NK-92 (cell line): Measurements from ENCODE around the gene ZNF787.

Experiments
- DNase-seq: peaks from one replicate; lab custom pipeline; 2025; ENCODE audit not compliant: unreplicated experiment; lab: John Stamatoyannopoulos, UW

ZNF787 gene

DNA sequence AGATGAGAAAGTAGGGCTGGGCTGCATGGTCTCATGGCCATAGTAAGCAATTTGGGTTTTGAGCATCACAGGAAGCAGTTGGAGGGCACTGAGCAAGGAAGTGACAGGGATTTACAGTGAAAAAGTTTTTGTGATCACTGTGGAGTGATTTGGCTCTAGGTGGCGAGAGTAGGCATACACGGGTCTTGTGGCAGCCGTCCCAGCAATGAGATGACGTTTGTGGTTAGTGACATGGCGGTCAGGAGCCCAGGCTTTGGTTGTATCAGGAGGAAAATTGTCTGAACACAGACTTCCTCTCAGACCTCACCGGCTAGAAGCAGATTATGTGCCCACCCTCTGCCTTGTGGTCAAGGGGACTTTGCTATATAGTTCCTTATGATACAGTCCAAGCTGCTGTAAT lies 23.3 kb upstream of the ZNF787 start:
- DNase-seq = no peak

DNA sequence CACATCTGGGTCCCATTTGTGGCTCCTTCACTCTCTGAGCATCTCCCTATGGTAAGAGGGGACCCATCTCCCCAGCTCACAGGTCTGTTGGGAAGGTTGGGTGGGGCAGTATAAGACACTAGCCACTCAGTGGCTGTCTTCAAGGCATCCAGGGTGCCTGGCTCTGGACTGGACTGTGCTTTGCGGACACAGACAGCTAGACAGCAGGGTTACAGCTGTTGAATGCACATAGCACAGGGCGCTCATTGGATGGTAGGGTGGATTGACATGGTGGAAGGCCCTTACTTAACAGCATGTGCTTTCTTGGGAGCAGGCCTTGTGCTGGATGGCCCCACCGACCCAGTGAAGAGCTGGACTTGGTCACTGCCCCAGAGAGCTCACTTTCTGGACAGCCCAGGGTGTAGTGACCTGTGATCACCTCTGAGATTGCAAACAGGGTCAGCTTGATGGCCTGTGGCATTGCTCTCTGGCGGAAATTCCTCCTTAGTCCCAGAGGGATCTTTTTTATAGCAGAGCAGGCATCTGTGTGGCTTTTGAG lies 21.9 kb upstream of the ZNF787 start:
- DNase-seq = no peak

DNA sequence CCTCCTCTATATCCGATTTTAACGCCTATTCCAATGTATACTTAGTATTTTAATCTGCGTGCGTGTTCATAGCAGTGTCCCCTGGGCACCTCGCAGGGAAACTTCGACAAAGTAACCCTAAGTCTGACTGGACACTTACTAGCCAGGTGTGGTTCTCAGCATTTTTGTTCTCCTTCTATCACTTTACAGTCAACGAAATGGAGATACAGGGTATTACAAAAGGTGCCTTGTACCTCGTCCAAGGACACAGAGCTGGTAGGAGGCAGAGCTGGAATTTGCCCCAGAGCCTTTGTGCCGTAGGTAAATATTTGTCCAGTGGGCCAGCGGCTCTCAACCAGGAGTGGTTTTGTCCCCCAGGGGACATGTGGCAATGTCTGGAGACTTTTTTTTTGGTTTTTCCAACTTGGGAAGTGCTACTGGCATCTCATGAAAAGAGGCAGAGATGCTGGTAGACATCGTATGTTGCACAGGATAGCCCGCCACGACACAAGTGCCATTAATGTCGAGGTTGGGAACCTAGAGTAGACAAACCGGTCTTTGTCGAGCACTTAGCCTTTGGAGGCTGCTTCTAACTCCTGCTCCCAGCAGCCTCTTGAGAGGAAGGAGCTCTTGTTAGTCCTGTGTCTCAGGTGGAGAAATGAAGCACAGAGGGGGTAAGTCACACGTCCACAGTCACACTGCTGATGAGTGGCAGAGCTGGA lies 21.1 kb upstream of the ZNF787 start:
- no peak for DNase-seq

DNA sequence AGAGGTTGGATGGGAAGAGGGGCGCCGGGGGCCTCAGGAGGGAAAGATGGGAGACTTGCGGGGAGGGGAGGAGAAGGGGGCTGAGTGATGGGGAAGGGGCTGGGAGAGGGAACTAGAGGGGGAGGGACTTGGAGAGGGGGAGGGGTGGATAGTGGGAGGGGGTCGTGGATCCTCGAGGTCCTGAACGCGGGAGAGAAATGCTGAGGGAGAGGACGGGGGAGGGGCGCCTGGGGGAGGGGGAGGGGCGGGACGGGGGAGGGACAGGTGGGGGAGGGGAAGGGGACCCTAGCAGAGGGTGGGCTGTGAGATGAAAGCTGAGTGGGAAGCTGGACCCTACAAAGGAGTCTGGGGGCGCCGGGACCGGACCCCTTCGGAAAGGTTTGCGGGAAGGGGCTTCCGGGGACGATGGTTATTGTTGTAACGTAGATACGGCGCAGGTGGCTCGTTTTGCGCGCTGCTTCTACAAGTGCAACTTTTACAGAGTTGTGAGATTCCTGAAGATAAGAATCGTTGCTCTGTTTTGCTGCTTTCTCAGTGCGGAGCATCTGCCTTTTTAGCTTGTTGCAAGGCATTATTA lies 20.4 kb upstream of the ZNF787 start:
- DNase-seq = no peak

DNA sequence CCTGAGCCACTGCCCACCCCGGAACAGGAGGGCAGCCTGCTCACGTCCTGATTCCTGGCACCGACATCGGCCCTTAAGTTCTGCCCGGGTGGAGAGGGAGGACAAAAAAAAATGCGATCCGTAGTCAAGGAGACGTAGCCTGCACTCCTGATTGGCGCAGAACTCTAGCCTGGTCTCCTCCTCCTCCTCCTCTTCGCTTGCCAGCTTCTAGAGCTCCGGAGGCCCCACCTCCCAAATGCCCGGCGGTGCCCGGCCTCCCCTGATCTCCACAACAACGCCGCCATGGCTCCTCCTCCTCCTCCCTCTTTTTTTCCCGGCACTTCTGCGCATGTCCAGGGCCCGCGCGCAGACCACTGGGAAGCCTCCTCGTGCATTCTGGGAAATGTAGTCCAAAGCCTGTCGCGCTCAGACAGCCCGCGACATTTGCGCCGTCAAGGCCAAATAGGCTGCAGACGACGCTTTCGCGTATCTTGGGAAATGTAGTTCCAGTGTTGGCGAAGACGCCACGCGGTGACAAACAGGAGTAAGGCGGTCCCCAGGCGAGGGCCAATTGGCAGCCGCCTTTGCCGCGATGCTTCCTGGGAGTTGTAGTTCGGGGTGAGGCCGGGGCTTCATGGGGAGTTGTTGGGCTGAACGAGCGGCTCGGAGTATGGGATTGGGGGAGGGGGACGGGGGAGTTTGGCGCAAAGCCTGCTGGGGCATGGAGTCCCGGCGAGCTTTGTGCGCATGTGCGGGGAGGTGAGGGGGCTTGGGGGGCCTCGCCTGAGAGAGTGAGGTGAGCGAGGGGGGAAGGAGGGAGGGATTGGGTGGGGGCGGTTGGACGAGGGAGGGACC lies 19.7 kb upstream of the ZNF787 start, which contains the start of gene ZNF444:
Gene ZNF444 (plus strand): TSS at position 705 of the 834 bp plus-strand sequence. CDS start 5,625 bp downstream, outside the sequence.
- peak; percentile 98 for DNase-seq

DNA sequence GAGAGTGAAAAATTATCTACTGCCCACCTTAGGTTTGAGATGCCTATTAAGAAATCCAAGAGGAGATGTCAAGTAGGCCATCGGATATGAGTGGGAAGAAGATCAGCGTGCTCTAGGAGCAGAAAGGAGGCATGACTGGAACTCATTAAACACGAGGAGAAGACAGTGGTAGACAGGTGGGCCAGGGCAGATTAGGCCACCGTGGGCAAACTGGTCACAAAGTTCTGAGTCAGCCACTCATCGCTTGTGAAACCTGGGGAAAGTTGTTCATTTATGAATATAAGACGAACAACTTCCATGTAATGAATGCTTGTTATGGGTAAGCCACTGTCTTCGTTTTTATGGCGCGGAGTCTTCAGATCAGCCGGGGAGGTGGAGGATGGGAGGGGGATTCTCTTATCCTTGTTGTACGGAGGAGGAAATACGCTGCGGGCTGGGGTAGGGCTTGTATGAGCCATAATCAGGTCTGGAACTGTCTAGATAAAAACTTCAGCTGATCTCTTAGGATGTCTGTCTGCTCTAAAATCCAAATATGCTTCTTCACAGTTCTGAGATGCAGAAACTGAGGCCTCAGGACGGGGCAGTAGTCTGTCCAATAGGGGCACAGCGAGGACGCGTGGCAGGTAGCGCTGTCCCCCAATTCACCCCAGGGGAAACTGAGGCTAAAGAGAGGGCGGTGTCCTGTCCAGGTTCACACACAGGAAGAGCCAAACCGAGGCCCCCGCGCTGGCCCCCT lies 18.9 kb upstream of the ZNF787 start:
- no peak for DNase-seq

DNA sequence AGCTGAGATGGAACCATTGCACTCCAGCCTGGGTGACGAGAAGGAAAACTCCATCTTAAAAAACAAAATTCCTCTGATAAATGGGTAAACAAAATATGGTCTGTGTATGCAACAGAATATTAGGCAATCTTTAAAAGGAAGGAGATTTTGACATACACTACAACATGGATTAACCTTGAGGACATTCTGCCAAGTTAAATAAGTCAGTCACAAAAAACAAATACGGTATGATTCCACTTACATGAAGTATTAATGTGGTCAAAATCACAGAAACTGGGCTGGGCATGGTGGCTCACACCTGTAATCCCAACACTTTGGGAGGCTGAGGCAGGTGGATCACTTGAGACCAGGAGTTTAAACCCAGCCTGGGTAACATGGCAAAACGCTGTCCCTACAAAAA lies 17.0 kb upstream of the ZNF787 start:
- DNase-seq = no peak

DNA sequence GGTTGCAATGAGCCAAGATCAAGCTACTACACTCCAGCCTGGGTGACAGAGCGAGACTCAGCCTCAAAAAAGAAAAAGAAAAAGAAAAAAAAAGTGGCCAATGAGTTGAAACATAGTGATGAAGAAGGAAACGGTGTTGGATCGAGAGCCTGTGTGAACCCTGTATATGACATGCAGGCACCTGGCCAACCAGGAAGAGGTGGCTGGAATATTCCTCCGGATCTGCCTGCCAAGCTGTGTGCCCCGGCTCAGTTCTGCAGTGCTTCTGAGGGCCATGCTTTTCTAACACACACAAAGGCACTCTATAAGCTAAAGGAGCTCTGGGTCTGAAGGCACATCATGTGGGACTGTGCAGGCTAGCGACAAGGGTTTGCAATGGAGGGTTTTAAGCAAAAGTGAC lies 16.3 kb upstream of the ZNF787 start:
- no peak for DNase-seq

DNA sequence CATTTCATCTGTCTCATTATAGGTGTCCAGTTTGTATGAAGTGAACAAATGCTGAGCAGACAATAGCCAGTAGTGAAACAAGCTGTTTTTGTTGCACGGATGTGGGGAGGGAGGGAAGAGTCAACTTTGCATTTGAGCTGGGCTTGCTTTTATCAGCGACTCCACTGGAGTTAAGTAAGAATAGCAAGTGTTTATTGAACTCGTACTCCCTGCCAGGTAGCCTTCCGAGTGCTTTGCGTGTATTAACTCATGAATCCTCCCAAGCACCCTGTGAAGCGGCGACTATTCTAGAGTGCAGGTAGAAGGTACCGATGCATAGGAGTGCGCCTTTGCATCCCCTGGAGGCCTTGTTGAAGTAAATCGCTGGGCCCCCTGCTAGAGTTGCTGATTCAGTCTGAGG lies 15.3 kb upstream of the ZNF787 start:
- no peak for DNase-seq

DNA sequence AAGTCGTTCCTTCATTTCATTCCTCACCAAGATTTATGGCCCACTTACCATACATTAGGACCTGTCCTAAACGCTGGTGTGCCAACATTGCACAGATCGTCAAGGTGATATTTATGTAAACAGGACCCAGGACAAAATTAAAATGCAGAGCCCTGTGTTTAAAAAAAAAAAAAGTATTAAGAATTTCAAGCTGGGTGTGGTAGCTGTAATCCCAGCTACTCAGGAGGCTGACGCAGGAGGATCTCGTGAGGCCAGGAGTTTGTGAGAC lies 13.5 kb upstream of the ZNF787 start:
- DNase-seq = no peak

DNA sequence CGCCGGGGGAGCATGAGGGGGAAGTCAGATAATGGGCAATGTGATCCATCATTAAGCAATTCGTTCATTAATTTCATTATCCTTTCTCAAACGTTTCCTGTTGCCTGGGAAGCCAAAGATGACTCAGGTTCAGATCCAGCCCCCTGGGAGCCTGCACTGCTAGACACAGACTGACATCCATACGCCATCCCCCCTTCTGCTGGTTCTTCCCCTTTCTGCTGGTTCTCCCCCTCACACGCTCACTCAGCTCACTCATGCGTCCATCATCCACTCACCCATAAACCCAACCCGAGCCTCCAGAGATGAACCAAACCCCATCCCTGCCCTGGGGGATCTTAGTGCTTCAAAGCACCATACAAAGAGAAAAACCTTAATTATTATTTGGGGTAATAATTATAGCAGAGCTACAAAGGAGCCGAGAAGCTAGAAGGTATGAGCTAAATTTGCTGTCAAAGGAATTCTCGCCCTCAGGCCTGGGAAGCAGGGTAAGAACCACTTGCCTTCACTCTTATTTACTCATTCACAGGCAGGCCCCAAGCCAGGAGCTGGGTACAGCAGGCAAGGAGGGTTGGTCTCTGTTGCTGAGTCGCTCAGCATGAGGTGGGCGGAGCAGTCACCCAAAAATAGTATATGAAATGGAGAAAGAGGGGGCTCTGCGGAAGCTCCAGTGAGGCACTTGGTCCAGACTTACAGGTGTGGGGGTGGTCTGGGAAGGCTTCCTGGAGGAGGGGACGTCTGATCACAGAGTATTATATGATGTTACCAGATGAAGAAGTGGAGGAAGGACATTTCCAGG lies 13.0 kb upstream of the ZNF787 start:
- no peak for DNase-seq

DNA sequence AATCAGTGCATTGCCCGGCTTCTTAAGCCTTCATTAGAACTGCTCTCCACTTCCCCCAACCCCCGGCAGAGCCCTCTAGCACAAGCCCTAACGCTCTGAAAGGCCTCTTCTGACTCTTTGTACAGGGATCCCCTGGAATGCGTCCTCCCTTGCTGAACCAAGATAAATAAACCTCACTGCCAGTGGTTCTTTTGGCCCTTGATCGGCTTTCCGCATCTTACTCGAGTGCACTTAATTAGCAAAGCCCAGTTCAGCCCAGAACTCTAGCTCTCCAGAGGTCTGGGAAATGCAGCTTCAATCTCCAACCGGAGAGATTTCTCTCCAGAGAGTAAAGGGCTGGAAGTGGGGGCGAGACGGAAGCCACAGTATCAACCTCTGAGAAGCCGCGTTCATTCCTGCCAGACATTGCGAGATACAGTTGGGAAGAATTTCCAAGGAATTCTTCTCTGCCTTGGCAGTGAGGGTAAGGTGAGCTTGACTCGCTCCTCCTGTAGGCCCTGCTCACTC lies 11.3 kb upstream of the ZNF787 start:
- no peak for DNase-seq

DNA sequence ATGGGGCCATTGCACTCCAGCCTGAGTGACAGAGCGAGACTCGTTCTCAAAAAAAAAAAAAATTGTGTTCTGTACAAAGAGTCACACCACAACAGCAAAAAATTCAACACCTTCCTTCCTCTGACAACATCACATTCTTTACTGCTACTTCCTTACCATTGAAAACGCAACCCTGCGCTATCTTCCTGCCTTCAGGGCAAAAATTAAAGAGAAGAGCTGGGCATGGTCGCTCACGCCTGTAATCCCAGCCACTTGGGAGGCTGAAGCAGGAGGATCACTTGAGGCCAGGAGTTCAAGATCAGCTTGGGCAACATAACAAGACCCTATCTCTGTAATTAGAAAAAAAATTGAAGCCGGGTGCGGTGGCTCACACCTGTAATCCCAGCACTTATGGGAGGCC lies 10.6 kb upstream of the ZNF787 start:
- DNase-seq = no peak

DNA sequence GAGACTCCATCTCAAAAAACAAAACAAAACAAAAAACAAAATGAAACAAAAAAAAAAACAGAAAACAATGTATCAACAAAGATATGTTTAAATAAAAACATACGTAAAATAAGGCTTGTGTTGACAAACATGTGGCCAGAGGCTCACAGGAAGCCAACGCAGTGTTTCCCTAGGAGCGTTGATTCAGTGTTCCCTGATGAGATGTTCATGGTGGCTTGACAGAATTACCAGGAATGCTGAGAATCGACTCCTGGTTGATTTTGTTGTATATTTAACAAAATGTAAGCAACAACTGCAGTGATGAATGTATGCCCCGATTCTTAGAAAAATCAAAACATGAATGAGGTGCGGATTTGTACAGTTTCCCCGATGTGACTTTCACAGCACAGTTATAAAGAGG lies 8.9 kb upstream of the ZNF787 start:
- no peak for DNase-seq

DNA sequence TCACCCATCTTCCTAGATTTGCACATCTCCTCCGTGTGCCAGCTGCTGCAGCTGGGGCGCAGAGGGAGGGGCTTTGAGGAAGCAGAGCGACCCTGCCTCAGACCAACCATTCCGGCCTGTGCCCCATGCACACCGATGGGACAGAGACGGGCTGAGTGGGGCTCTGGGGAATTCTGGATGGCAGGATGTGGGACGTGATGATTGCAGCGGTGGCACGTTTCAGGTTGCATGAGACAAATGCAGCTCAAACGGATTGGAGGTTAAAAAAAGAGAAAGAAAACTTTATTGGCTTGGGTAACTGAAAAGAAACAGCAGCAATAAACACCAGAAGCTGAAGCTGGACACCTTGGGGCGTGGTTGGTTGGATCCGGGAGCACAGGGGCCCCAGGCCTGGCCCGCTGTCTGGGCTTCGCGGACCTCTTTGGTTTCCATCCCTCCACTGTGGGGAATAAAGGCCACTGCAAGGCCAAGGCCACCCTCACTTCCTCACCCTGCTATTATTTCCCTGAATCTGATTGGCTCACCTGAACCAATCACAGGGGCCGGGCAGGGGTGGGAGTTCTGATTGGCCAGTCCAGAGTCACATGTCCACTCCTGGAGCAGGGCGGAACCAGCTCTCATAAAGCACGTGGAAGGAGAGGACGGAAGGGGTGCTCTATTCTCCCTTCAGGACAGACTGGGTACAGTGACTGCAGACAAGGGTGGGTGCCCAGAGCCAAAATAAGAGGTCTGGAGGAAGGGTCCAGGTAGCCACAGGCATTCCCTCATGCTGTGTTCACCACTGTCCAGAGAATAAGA lies 6.1 kb upstream of the ZNF787 start:
- no peak for DNase-seq

DNA sequence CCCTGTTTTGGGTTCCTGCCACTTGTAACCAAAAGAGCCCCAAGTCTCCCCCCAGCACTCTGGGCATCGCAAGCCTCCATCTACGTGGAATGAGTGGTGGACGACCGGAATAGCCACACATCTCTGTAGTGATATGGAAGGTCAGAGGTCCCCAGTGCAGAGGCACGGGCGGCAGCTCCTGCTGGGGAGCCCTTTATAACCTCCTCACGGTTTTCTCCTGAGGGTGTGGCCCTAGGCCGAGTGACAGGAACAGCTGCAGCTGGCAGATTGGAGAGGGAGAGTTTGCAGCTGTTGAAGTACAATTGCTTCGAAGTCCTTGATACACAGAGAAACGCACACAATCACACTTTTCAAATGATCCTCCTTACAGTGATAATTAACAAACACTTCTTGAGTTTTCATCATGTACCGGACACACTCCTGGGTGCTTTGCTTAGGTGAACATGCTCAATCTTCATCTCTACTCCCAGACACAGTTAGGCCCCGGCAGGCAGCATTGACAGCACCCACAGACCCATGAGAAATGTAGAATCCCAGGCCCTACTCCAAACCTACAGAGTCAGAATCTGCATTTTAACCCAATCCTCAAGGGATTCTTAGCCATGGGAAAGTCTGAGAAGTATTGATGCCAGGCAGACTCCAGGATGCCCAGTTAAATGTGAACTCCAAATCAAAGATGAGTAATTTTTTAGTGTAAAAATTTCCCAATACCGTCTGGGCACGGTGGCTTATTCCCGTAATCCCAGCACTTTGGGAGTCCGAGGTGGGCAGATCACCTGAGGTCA lies 4.9 kb upstream of the ZNF787 start:
- DNase-seq = no peak

DNA sequence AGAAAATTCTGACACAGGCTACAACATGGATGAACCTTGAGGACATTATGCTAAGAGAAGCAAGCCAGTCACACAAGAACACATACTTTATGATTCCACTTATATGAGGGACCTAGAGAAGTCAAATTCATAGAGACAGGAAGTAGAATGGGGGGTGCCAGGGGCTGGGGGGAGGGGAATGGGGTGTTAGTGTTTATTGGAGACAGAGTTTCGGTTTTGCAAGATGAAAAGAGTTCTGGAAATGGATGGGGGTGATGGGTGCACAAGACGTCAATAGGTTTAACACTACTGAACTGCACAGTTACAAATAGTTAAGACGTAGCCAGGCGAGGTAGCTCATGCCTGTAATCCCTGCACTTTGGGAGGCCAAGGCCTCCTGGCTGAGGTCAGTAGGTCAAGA lies 3.5 kb upstream of the ZNF787 start:
- no peak for DNase-seq

DNA sequence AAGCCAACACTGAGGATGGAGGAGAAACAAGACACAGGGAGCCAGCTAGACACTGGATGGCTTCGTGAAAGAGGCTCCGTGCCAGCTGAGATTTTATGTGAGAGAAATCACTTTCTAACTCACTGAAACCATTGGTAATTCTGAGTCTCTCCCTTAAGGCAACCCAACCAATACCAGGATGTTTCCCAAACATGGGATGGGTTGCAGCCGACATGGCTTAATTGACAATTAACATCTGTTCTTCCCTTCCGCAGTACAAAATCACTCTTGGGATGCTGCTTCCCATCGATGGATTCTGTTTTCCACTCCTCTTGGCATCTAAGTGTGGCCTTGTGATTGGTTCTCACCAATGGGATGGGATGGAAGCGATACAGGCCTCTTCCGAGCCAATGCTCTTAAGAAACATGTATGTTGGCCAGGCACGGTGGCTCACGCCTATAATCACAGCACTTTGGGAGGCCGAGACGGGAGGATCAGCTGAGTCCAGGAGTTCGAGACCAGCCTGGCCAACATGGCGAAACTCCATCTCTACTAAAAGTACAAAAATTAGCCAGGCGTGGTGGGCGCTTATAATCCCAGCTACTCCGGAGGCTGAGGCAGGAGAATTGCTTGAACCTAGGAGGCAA lies 2.3 kb upstream of the ZNF787 start:
- DNase-seq = no peak
